HepG2 (cell line): ENCODE data around the gene IL27RA. TPM values are rescaled to one million over a fixed set of nuclear protein-coding genes. Genes with fewer than 3 reads are reported as not detected.

Experiments used
- ARNT2 ChIP-seq: sonication (generic); formaldehyde crosslinking; IDR thresholded peaks from 2 replicates; pipeline ENCODE4 v1.8.0; 2022; ENCODE audit warnings: mild to moderate bottlenecking, low read depth, missing genetic modification reagents, moderate library complexity
- BRD4 ChIP-seq: sonication (generic); formaldehyde crosslinking; IDR thresholded peaks from 2 replicates; pipeline ENCODE4 v1.4.0; 2020; ENCODE audit warnings: missing genetic modification reagents
- CBX2 ChIP-seq, 2 experiments: fragments of 200-600 bp in 1 of 2; sonication (generic); formaldehyde crosslinking in 1 of 2; IDR thresholded peaks; 2 replicates each; pipeline versions ENCODE4 v1.7.0 to v1.8.1; 2018 to 2022; ENCODE audit warnings: low read depth in 2 of 2, low read length in 1 of 2, mild to moderate bottlenecking in 1 of 2, missing genetic modification reagents in 1 of 2
- CREM ChIP-seq, 2 experiments: sonication (generic) in 1 of 2; formaldehyde crosslinking in 1 of 2; IDR thresholded peaks; 2 replicates each; pipeline versions ENCODE4 v1.4.0 to v1.6.1; 2016 to 2020; ENCODE audit warnings: antibody characterized with exemption in 1 of 2, mild to moderate bottlenecking in 1 of 2, missing genetic modification reagents in 1 of 2
- KLF16 ChIP-seq, 2 experiments: sonication (generic) in 1 of 2; formaldehyde crosslinking in 1 of 2; IDR thresholded peaks; 2 replicates each; pipeline versions ENCODE4 v1.6.1 to v1.8.0; 2016 to 2023; ENCODE audit warnings: missing genetic modification reagents in 2 of 2, missing compliant biosample characterization in 1 of 2
- KLF9 ChIP-seq: IDR thresholded peaks from 2 replicates; pipeline ENCODE4 v1.6.1; 2016; ENCODE audit warnings: low read depth
- MED8 ChIP-seq: sonication (generic); formaldehyde crosslinking; IDR thresholded peaks from 2 replicates; pipeline ENCODE4 v1.8.1; 2023; ENCODE audit warnings: mild to moderate bottlenecking, missing genetic modification reagents; ENCODE audit not compliant: insufficient replicate concordance
- MIXL1 ChIP-seq: IDR thresholded peaks from 2 replicates; pipeline ENCODE4 v1.6.1; 2016
- RXRB ChIP-seq: IDR thresholded peaks from 2 replicates; pipeline ENCODE4 v1.6.1; 2016; ENCODE audit warnings: borderline replicate concordance, missing genetic modification reagents, missing compliant biosample characterization
- SMAD9 ChIP-seq: sonication (generic); formaldehyde crosslinking; IDR thresholded peaks from 2 replicates; pipeline ENCODE4 v1.5.1; 2020; ENCODE audit warnings: mild to moderate bottlenecking, missing genetic modification reagents
- SSRP1 ChIP-seq: IDR thresholded peaks from 2 replicates; pipeline ENCODE4 v1.6.1; 2016; ENCODE audit warnings: control low read depth
- SUZ12 ChIP-seq: fragments of 150-350 bp; IDR thresholded peaks from 2 replicates; pipeline ENCODE4 v1.6.1; 2014; ENCODE audit warnings: low read depth, low read length
- ZNF143 ChIP-seq: sonication (generic); formaldehyde crosslinking; IDR thresholded peaks from 2 replicates; pipeline ENCODE4 v1.4.0; 2020; ENCODE audit warnings: missing genetic modification reagents
- ZNF225 ChIP-seq: sonication (generic); formaldehyde crosslinking; IDR thresholded peaks from 2 replicates; pipeline ENCODE4 v1.4.0; 2020; ENCODE audit warnings: mild to moderate bottlenecking, missing genetic modification reagents
- ZNF343 ChIP-seq: sonication (generic); formaldehyde crosslinking; IDR thresholded peaks from 2 replicates; pipeline ENCODE4 v1.4.0; 2020; ENCODE audit warnings: mild to moderate bottlenecking, missing genetic modification reagents
- ZNF614 ChIP-seq: IDR thresholded peaks from 2 replicates; pipeline ENCODE4 v1.6.1; 2018; ENCODE audit warnings: missing biosample characterization, missing genetic modification reagents, inconsistent platforms, borderline replicate concordance
- ZNF777 ChIP-seq: sonication (generic); formaldehyde crosslinking; IDR thresholded peaks from 2 replicates; pipeline ENCODE4 v1.4.0; 2020; ENCODE audit warnings: missing genetic modification reagents
- polyA plus RNA-seq, 8 experiments: library from polyadenylated mRNA; depleted of rRNA in 3 of 8; stranded (reverse) in 7 of 8; unstranded in 1 of 8; fragments of >200 nt; fragmentation: Illumina TruSeq in 4 of 8; extraction: Trizol in 4 of 8; gene quantifications; 2 replicates each; pipeline versions ENCODE4 v1.2.1 to v1.2.3, GENCODE V29; 2011 to 2016; ENCODE audit warnings: low read depth in 4 of 8, missing spikeins in 1 of 8, mixed read lengths in 1 of 8; ENCODE audit not compliant: insufficient read depth in 1 of 8
- total RNA-seq, 5 experiments: library from RNA; depleted of rRNA; stranded (reverse); fragments of >200 nt; fragmentation: Illumina TruSeq; extraction: Trizol; gene quantifications; 2 replicates each; pipeline ENCODE4 v1.2.3, GENCODE V29; 2016; ENCODE audit warnings: low read depth in 1 of 5
- TF ChIP-seq, protein P1 (sequence below): sonication (generic); formaldehyde crosslinking; IDR thresholded peaks from 2 replicates; pipeline ENCODE4 v1.5.1; 2020; ENCODE audit warnings: mild to moderate bottlenecking, missing genetic modification reagents
- TF ChIP-seq, protein P2 (sequence below): sonication (generic); formaldehyde crosslinking; IDR thresholded peaks from 2 replicates; pipeline ENCODE4 v1.4.0; 2020; ENCODE audit warnings: missing genetic modification reagents

Gene IL27RA
- total and polyA plus RNA-seq, 2 of the 13 experiments (the other 11 are each of a cell fraction or from before 2014, with no cell fraction given): 3.5 to 8.1 TPM

DNA sequence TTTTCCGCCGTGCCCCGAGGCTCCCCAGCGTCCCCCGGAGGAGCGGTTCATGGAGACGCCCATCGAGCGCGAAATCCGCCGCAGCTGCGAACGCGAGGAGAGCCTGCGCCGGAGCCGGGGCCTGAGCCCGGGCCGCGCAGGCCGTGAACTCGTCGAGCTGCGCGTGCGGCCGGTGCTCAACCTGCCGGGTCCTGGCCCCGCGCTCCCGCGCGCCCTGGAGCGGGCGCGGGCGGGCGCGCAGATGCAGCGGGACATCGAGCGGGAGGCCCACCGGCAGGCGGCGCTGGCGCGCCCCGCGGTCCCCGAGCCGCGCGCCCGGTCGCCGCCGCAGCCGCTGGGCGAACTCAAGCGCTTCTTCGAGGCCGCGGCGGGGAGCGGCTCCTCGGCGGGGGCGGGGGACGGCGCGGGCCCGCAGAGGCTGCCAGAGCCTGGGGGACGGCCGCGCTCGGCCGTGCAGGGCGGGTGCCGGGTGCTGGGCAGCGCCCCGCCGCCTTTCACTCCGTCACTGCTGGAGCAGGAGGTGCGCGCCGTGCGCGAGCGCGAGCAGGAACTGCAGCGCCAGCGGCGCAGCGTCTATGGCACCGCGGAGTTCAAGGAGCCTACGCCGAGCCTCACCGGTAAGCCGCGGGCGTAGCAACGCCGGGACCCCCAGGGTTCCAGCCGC is 41.8 kb downstream of the IL27RA start (continued):
- TF ChIP-seq, protein P1, sequence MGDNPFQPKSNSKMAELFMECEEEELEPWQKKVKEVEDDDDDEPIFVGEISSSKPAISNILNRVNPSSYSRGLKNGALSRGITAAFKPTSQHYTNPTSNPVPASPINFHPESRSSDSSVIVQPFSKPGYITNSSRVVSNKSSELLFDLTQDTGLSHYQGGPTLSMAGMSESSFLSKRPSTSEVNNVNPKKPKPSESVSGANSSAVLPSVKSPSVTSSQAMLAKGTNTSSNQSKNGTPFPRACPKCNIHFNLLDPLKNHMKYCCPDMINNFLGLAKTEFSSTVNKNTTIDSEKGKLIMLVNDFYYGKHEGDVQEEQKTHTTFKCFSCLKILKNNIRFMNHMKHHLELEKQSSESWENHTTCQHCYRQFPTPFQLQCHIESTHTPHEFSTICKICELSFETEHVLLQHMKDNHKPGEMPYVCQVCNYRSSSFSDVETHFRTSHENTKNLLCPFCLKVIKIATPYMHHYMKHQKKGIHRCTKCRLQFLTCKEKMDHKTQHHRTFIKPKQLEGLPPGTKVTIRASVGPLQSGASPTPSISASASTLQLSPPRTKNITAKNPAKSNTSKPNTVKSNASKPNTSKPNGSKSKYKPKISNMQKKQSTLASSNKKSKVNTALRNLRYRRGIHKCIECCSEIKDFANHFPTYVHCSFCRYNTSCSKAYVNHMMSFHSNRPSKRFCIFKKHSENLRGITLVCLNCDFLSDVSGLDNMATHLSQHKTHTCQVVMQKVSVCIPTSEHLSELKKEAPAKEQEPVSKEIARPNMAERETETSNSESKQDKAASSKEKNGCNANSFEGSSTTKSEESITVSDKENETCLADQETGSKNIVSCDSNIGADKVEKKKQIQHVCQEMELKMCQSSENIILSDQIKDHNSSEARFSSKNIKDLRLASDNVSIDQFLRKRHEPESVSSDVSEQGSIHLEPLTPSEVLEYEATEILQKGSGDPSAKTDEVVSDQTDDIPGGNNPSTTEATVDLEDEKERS (CRISPR knock-in tag): no peak
- TF ChIP-seq CBX2 (IDR thresholded peaks at IDR 0.05; ENCODE audit: low read depth, low read length) (no peak), CBX2 (CRISPR knock-in tag; IDR thresholded peaks at IDR 0.05; ENCODE audit: low read depth) (no peak), ZNF143 (CRISPR knock-in tag) (no peak), ZNF614 (no peak), BRD4 (CRISPR knock-in tag) (no peak), SUZ12 (no peak), KLF16 (CRISPR knock-in tag; IDR thresholded peaks at IDR 0.05) (no peak), ZNF343 (CRISPR knock-in tag) (no peak), RXRB (no peak), MIXL1 (CRISPR knock-in tag) (no peak), KLF9 (CRISPR knock-in tag) (no peak), ARNT2 (peak; percentile 69), ZNF777 (CRISPR knock-in tag) (peak; percentile 90), CREM (IDR thresholded peaks at IDR 0.05) (no peak), CREM (CRISPR knock-in tag; IDR thresholded peaks at IDR 0.05) (no peak), ZNF225 (CRISPR knock-in tag) (no peak), SMAD9 (CRISPR knock-in tag) (no peak), MED8 (CRISPR knock-in tag) (no peak), SSRP1 (CRISPR knock-in tag) (no peak)
- TF ChIP-seq, protein P2, sequence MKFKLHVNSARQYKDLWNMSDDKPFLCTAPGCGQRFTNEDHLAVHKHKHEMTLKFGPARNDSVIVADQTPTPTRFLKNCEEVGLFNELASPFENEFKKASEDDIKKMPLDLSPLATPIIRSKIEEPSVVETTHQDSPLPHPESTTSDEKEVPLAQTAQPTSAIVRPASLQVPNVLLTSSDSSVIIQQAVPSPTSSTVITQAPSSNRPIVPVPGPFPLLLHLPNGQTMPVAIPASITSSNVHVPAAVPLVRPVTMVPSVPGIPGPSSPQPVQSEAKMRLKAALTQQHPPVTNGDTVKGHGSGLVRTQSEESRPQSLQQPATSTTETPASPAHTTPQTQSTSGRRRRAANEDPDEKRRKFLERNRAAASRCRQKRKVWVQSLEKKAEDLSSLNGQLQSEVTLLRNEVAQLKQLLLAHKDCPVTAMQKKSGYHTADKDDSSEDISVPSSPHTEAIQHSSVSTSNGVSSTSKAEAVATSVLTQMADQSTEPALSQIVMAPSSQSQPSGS (CRISPR knock-in tag): no peak
